HG02973 (cell line): ENCODE results near the gene ATP8A1.

Experiments
- ATAC-seq: cut with Tn5 transposase; IDR thresholded peaks from one replicate; pipeline ENCODE4 v1.9.1; 2021; ENCODE audit warnings: moderate library complexity; ENCODE audit not compliant: unreplicated experiment

The ATP8A1 gene

GRCh38 chr4:42417550-42417949 lies 239.4 kb downstream of the ATP8A1 start:
- ATAC-seq, result no peak

- ATAC-seq, result no peak
Observed at GRCh38 chr4:42416017-42416416, 240.9 kb downstream of the ATP8A1 start.

- no peak for ATAC-seq
Observed at GRCh38 chr4:42415281-42415680, 241.6 kb downstream of the ATP8A1 start.

GRCh38 chr4:42412251-42412650 lies 244.7 kb downstream of the ATP8A1 start:
- ATAC-seq, result no peak

GRCh38 chr4:42411803-42412202 lies 245.1 kb downstream of the ATP8A1 start:
- no peak for ATAC-seq

- no peak for ATAC-seq
Observed at GRCh38 chr4:42410446-42410845, 246.5 kb downstream of the ATP8A1 start.

- ATAC-seq, result no peak
Observed at GRCh38 chr4:42404001-42404400, 252.9 kb downstream of the ATP8A1 start.

GRCh38 chr4:42401171-42401570 lies 255.7 kb downstream of the ATP8A1 start:
- ATAC-seq, result no peak

GRCh38 chr4:42399393-42399792 lies 257.5 kb downstream of the ATP8A1 start:
- ATAC-seq, result no peak

GRCh38 chr4:42398871-42399331 lies 258.0 kb downstream of the ATP8A1 start:
- no peak for ATAC-seq

- peak; percentile 27 for ATAC-seq
Observed at GRCh38 chr4:42398171-42398870, 258.6 kb downstream of the ATP8A1 start.

- peak; percentile 35 for ATAC-seq
Observed at GRCh38 chr4:42397635-42398170, 259.2 kb downstream of the ATP8A1 start.

- ATAC-seq, result peak; percentile 40
Observed at GRCh38 chr4:42396752-42397634, 259.9 kb downstream of the ATP8A1 start, which contains the start of gene SHISA3. Gene SHISA3 (plus strand): TSS chr4:42397488. CDS start chr4:42398057, 569 bp downstream.

GRCh38 chr4:42396361-42396751 lies 260.5 kb downstream of the ATP8A1 start:
- no peak for ATAC-seq

- ATAC-seq, result no peak
Observed at GRCh38 chr4:42395595-42395994, 261.3 kb downstream of the ATP8A1 start.

GRCh38 chr4:42392436-42392835 lies 264.5 kb downstream of the ATP8A1 start:
- ATAC-seq, result no peak

- no peak for ATAC-seq
Observed at GRCh38 chr4:42391981-42392380, 264.9 kb downstream of the ATP8A1 start.

- no peak for ATAC-seq
Observed at GRCh38 chr4:42391355-42391664, 265.6 kb downstream of the ATP8A1 start.

GRCh38 chr4:42390622-42391354 lies 266.1 kb downstream of the ATP8A1 start:
- no peak for ATAC-seq

- ATAC-seq, result no peak
Observed at GRCh38 chr4:42385516-42385915, 271.4 kb downstream of the ATP8A1 start.

- no peak for ATAC-seq
Observed at GRCh38 chr4:42381666-42382065, 275.2 kb downstream of the ATP8A1 start.
